Stimulated activated CD8-positive, alpha-beta memory T cell treated with anti-CD3 and anti-CD28 coated beads, Interleukin-4, amount 100 ng/mL, for 24 hours (primary cell): Measurements from ENCODE around the gene RARG.

Experiments used
- DNase-seq: peaks from one replicate; pipeline ENCODE4 v3.0.0-alpha.2; 2020; ENCODE audit warnings: low read depth

Gene RARG

GRCh38 chr12:53223389-53224060 is 8.5 kb downstream of the RARG start:
- DNase-seq = no peak

- DNase-seq = no peak
Measured at GRCh38 chr12:53222806-53223261, 9.2 kb downstream of the RARG start.

- DNase-seq = no peak
Measured at GRCh38 chr12:53222170-53222721, 9.8 kb downstream of the RARG start.

- no peak for DNase-seq
Measured at GRCh38 chr12:53221203-53222080, 10.6 kb downstream of the RARG start.

GRCh38 chr12:53220694-53221202 is 11.3 kb downstream of the RARG start:
- peak; percentile 79 for DNase-seq

GRCh38 chr12:53219956-53220693 is 11.9 kb downstream of the RARG start:
- DNase-seq = peak; percentile 77

- peak; percentile 70 for DNase-seq
Measured at GRCh38 chr12:53219292-53219955, 12.6 kb downstream of the RARG start.

- DNase-seq = no peak
Measured at GRCh38 chr12:53218551-53219291, 13.3 kb downstream of the RARG start.

- DNase-seq = no peak
Measured at GRCh38 chr12:53217931-53218307, 14.1 kb downstream of the RARG start.

- peak; percentile 49 for DNase-seq
Measured at GRCh38 chr12:53217051-53217930, 14.7 kb downstream of the RARG start.

GRCh38 chr12:53215497-53215896 is 16.5 kb downstream of the RARG start:
- no peak for DNase-seq

GRCh38 chr12:53214687-53215455 is 17.1 kb downstream of the RARG start:
- DNase-seq = no peak

- no peak for DNase-seq
Measured at GRCh38 chr12:53214221-53214620, 17.8 kb downstream of the RARG start.

GRCh38 chr12:53213348-53213747 is 18.7 kb downstream of the RARG start:
- DNase-seq = peak; percentile 75

- DNase-seq = no peak
Measured at GRCh38 chr12:53212931-53213330, 19.1 kb downstream of the RARG start.

- DNase-seq = no peak
Measured at GRCh38 chr12:53211476-53212381, 20.3 kb downstream of the RARG start.

- DNase-seq = no peak
Measured at GRCh38 chr12:53210843-53211242, 21.2 kb downstream of the RARG start.
